HG03521 (cell line): ENCODE data around the gene VILL.
"Not testable (repeated sequence)": the region's sequence is repeated elsewhere in the genome, so short reads cannot be mapped to it uniquely, and the experiment has no call there.

Experiments used
- ATAC-seq: cut with Tn5 transposase; IDR thresholded peaks from one replicate; pipeline ENCODE4 v1.9.1; 2021; ENCODE audit warnings: mild to moderate bottlenecking, moderate library complexity; ENCODE audit not compliant: unreplicated experiment

The VILL gene

DNA sequence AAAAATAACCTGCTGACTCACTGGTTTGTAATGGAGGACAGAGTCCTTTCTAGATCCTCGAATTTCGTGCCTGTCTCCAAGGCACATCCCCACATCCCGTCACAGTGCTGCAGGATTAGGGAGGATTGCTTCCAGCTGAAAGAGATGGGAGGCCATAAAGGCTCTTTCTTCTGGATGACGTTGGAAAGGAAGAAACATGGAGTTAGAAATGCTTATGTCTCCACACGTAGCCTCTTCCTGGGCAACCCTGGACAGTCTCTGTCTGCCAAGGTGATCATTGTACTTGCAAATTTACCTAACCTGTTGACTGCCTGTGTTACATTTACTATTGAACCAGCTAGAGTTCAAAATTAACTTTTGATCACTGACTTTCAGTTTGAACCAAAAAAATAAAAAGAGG is 27.6 kb upstream of the VILL start:
- ATAC-seq = no peak

DNA sequence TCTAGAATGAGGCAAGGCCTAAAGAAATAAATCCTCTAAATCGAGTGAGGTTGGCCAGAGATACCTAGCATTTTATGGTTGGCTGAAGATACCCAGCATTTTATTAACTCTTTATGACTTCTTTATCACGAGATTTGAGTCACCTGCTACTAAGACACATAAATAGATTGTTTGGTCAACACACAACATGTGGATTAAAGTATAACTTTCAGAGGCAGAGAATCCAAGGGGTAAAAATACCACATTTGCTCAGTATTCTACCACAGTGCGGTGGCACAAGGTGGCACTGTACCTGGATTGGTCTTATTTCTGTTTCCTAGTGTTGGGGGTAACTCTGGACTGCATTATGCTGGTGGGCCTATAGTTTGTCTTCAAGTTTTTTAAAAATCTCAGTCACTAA is 27.0 kb upstream of the VILL start:
- no peak for ATAC-seq

DNA sequence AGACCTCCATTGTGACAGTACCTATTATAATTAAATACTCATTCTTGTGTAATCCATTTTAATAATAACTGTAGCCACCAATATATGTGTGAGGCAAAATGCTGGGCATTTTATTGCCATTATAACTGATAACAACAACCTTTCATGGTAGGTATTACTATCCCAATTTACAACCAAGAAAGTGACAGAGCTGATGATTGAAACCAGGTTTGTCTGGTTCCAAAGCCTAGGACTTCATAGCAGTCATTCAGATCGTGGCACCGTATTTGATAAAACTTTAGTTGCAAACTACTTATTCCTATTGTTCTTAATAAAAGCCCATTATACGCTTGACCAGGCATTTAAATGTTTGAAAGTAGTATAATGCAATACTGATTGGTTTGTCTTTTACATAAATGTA is 26.4 kb upstream of the VILL start:
- ATAC-seq = no peak

DNA sequence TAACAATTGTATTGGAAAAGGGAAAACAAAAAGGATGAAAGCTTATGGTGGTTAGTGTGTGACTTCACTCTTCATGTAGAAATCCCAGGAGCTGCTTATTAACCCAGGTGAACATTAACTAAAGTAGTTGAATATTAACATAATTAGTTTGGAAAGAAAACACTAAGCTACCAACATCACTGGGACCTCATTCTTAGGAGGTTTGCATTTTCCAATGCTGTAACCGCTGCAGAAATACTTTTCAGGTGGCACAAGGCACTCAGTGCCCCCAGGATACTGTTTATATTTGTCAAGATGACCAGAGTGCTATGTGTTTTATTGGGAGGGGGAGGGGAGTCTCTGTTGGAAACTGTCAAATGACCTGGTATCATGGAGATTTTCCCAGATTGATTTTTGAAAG is 25.9 kb upstream of the VILL start:
- no peak for ATAC-seq

DNA sequence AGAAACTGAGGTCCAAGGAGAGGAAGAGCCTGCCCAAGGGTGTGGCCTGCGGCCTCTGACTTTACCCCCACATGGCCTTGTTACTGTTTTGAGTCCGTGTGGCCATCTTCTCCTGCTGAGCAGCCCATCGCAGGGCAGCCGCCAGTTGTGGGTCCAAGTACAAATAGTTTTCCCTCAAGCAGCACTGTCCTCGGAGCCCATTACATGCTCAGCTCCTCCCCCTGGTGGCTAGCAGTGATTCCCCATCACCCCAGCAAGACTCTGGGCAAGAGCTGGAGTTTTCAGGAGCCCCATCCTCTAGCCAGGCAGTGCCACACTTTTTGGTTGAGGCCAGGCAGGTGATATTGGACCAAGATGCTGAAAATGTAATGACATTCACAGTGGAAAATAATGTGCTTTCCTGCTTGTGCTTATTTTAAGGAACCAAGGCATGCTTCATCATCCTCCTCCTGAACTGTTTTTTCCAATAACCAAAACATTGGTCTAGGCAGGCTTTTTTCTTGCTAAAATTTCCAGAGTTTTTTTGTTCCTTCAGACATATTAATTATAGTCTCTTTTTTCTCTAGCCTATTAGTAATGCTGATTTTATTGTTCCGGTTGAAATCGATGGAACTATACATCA is 23.2 kb upstream of the VILL start:
- ATAC-seq = peak; percentile 54

DNA sequence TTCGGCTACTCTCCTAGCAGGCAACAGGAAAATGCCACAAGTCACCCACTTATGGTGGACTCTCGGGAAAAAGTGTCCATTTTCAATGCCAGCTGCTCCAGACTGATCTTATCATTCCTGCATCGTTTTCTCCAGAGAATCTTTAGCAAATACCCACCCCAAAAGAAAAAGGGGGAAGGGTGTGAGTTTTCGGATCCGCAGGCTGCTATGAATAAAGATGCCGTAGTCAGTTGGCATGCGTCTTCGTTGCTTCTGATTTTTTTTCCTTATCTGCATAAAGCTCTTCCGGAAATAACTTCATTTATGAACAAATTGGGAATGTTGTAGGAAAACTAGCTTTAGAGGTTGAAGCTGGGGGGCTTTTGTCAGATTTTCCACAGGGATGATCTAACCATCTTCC is 22.4 kb upstream of the VILL start:
- no peak for ATAC-seq

DNA sequence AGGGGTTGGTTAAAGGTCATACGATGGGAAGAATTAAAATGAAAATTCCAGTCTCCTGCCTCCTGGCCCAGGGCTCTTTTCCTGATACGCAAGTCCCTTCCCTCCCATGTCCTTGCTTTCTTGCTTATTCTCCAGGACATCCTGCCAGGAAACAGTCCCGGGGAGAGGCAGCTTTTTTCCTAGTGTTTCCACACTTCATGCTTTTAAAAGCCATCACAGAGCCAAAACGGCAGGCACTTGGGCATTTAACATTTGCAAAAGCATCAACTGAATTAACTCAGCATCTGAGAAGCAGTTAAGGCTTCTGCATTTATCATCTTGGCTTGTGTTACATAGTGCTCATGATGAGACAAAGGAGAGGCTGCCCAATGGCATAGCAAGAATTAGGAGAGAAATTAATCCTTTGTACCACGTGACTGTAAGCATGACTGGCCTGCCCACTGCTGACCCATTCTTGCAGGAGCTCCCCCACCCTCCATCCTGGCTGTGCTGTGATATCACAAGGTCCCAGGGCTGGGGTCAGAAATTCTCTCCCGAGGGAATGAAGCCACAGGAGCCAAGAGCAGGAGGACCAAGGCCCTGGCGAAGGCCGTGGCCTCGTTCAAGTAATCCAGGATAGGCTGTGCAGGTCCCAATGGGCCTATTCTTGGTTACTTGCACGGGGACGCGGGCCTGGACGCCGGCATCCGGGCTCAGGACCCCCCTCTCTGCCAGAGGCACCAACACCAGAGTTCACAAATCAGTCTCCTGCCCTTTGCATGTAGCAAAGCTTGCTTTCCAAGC is 21.6 kb upstream of the VILL start:
- no peak for ATAC-seq

DNA sequence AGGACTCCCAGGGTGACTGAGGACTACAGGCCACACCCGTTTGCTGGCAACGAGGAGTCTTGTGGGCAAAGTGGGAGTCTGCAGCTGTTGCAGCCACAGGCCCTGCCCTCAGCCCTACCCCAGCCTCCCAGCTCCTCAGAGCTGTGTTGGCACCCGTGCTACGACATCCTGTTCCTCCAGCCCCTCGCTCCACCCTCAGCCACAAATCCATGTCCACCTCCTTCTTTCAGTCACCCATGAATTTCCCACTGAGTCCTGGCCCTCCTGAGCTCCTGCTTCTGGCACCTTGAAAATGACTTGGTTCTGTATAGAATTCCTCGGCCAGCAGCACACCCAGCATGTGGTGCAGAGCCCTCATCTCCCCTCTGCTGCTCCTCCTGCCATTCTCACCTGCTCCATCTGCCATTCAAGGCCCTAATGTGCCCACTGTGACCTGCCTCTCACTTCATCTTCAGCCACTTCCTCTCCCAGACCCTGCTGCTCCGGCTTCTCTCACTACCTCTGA is 20.9 kb upstream of the VILL start:
- ATAC-seq = no peak

DNA sequence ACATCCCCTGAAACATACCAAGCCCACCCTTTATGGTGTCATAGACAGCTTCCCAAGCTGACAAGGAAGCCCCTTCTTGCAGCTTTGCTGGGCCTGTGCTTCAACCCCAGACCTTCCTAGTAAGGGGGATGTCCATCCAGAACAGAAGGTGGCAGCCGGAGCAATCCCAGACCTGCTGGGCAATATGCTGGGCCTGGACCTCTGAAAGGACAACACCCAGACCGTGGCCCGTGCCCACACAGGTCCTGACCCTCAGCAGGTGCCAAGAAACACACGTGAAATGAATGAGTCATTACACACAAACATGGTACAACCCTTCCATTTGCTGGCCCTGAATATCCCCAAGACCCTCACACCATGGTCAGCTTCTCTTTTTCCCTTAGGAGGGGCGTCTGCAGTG is 19.8 kb upstream of the VILL start:
- ATAC-seq = no peak

DNA sequence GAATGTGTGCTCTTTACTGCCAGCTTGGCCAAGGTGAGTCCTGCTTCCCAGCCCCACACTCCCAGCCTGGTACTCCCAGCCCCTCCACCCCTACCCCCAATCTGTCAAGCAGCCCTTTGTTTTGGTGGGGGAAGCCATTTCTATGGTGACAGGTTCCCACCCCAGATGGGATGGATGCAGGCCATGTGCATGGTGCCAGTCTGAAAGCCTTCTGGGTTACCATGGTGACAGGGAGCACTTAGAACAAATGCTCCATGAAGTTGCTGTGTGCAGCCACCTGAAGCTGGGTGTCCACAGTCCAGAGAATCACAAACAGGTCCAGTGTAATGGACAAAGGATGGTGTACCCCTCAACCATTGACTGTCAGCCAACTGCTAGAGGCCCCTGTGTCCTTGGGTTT is 19.1 kb upstream of the VILL start:
- ATAC-seq = no peak

DNA sequence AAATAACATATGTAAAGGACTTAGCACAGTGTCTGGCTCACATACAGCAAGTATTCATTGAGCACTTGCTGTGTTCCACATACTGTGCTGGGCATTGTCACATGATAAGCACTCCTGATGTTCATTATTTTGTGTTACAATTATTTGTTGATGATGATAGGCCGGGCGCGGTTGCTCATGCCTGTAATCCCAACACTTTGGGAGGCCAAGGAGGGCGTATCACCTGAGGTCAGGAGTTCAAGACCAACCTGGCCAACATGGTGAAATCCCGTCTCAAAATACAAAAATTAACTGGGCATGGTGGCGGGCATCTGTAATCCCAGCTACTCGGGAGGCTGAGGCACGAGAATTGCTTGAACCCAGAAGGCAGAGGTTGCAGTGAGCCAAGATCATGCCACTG is 18.5 kb upstream of the VILL start:
- ATAC-seq = not testable (repeated sequence)

DNA sequence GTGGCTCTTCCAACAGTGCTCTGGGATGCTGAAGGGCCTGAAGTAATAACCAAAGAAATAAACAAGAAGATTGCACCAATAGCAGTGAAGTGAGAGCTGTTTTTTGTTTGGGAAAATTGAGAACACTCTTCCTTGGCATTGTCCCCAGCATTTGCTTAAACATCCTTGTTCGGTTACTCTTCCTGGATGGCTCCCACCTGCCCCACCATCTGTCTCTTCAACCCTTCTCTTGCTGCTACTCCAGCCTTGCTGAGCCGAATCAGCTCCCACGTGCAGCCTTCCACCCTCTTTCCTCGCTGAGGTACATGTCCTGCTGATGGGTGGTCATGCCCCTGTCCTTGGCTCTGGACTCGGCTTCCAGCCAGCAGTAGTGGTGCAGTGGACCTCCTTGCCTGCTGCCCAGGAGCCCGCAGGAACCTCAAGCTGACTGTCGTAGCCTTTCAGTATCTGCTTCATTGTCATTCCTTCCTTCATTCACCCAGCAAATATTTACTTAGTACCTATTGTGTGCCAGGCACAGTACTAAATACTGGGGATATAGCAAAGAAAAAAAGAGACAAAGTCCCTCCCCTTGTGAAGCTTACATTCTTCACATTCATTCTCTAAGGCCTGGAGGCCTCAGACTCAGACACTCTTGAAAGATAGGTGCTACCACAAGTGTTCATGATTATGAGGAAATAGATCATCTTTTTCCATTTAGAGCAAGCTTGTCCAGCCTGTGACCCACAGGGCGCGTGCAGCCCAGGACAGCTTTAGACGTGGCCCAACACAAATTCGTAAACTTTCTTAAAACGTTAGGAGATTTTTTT is 17.1 kb upstream of the VILL start:
- no peak for ATAC-seq

DNA sequence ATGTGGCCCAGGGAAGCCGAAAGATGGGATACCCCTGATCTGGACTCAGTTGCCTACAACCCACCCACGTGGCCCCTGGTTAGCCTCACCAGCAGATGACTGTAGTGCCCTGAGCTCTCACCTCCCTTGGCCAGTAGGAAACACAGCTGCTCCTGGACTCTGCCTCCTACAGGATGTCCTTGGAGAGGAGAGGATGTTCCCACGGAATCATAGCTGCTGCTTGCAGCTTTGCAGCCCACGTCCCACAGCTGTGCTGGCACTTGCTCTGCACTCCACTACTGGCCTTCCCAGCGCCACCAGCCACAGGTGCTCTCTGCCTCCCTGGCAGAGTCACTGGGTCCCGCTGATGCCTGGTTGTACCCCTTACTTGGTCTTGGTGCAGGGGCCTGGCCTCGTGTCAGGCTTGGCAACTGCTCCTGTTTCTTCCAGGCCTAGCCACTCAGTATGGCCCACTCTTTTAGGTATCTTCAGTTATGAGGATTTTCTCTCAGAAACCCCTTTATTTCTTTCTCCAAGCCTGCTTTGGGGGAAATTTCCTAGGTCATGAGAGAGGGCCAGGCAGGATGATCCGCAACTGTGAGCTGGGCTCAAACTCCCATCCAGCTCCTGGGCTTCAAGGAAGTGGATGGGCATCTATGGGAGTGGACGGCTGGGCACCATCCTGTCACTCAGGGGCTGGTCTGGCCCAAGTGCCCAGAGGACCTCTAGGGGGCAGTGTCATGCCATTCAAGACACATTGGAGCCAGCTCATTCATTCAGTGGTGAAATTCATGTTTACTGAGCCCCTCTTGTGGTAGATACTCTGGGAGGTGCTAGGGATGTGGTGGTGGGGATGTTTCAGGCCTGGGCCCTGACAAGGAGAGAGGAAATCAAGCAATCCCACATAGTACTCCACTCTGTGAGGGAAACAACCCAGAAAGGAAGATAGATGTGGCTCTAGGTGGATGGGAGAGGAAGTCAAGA is 16.2 kb upstream of the VILL start:
- peak; percentile 63 for ATAC-seq

DNA sequence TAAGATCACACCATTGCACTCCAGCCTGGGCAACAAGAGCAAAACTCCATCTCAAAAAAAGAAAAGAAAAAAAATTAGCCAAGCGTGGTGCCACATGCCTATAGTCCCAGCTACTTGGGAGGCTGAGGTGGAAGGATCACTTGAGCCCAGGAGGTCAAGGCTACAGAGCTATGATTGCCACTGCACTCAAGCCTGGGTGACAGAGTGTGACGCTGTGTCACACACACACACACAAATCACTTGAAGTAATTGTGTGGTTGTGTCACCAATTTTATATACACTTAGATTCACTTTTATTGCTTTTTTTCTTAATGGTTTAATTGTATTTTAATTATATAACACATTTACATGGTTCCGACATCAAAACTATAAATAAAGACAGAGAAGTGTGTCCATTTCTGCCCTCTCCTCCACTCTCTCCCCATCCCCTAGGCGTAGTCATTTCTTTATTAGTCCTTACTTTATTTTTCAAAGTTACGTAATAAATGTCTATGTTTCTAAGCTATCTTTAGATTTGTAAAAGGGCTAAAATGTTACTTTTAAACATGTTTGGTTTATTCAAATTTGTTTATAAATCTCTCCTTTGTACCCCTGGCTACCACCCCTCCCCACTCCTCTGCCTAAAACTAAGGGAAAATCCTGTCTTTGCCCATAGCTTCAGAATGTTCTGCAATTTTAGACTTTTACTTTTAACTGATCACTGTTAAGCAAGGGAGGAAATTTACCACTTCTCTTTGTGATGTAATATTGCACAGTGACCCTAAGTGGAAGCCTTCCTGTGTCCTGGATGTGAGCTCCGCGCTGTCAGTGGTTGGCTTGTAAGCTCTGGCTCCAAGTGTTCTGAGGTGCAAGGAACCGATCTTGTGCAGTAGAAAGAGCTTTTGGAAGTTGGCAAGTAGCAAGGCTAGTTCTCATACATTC is 10.8 kb upstream of the VILL start:
- no peak for ATAC-seq

DNA sequence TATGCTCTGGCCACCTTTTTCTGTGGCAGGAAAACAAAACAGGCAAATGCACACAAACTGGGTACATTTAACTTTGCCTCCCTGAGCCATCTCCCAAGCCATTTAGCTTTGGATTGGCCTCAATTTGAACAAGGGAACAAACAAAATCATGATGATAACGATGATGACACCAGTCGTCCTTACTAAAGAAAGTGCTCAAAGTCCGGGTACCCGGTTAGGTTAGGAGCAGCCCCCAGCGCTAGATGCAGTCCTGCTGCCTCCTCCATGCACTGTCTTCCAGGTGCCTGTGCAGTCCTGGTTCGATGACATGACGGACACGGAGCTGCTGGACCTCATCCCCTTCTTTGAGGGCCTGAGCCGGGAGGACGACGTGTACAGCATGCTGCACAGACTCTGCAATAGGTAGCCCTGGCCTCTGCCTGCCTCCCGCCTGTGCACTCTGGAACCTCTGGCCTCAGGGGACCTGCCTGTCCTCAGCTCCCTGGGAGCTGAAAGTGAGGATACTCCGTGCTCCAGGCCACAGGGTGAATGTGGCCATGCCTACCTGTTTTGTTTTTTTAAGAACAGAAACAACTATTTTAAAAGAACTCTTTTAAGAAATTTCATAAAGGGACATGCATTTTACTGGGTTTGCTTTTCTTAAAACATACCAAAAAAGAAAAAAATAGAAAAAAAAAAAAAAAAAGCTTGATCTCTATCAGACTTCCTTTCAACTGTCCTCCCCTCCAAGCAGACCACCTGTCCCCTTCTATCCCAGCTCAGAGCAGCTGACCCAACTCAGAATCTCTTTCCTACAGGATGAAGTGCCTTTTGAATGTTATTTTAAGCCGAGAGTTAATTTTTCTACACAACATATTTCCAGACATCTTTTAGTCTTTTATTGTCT is 9.9 kb upstream of the VILL start:
- no peak for ATAC-seq

DNA sequence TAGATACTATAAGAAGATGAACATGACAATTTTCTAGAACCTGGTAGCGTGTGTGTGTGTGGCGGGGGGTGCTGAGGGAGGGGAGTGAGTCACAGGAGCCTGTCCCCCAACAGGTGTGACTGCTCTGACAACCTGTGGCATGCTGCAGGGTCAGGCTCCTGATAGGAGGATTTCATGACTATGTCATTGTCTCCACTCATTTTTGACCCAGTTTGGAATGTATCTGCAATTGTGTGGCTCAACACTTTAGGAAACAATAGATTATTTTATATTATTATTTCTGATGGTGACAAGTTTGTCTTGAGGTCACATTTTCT is 9.3 kb upstream of the VILL start:
- no peak for ATAC-seq

DNA sequence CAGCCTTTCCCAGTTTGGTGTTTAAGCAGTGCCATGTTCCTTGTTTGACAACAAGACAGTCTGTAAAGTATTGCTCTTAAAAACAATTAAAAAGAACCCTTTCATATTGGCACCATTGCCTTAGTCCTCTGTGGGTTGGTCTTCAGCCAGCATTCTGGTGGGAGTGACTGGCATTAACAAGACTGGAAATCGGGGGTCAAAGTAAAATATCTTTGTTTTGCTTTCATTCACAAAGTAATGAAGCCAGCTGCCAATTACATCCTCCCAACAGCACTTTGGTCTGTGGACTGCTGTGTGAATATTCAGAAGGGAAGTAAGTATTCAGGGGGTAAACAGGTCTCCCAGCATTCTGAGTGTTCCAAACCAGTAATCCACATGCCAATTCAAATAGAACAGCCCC is 8.3 kb upstream of the VILL start:
- no peak for ATAC-seq

DNA sequence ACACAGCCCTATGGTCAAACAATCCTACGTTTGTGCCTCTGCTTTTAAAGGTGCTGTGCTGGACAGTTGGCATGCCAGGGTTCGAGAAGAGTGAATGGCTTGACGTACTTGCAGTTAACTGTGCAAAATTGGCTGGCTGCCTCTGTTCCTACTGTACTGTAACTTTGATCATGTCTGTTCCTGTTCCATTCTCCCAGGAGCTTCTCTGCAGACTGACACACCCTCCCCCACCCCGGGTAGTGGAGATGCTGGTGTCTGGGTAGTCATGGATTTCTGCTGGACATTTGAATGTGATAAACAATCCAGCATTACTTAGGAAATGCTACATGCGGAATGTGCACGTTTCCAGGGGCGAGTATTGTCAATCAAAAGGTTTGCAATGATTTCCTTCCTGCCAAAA is 6.5 kb upstream of the VILL start:
- ATAC-seq = no peak

DNA sequence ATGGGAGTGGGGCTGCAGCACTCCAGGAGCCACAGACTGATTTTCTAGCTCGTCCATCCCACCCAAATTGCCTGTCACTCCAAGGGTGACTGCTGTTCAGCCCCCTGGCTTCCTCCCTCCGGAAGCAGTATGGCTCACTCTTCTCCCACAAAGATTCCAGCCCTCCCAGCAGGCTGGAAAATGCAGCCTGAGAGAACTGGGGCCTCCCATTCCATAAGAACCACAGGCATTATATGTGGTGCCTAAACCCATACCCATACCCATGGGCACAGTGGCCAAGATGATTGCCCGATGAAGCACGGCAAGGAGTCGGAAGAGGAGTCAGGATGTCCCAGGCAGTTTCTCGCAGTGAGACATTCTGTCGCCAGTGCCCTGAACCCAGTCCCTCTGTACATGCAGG is 6.0 kb upstream of the VILL start:
- ATAC-seq = no peak
